Heart left ventricle (tissue), 13 donors: ENCODE data around the gene HDLBP.

ENCODE experiments used
- POLR2A ChIP-seq, 2 donors: fragments of 450-650 bp; IDR thresholded peaks; one replicate each; pipeline ENCODE4 v1.6.1; 2017; ENCODE audit warnings: antibody characterized with exemption in 2 of 2, mild to moderate bottlenecking in 2 of 2, moderate library complexity in 2 of 2
- TF ChIP-seq, protein P1 (sequence below), 12 donors: fragments of 200-600 bp; sonication (generic) in 4 of 12; IDR thresholded peaks; one replicate each; pipeline versions ENCODE4 v1.5.0 to v1.8.0; 2018 to 2022; ENCODE audit warnings: antibody characterized with exemption in 12 of 12, mild to moderate bottlenecking in 5 of 12
- donor health status: ischemic (EF 13 %, LVEDD 7.1; RV severe dilation, severe dysfunction).
- donor health status: DM: no; HTN: yes; CAD: no.
- donor health status: DM: no; HTN: no; CAD: no.
- donor health status: ischemic (EF 25% LVEDD 6.9; RV normal size, moderate dysfunction).
- donor health status: ischemic (EF 25% LVEDD 5.7; RV mildly dilated, moderate dysfunction).
- donor health status: ischemic (EF 35%, LVEDD 5.7; RV mildly dilated, moderate dysfunction).
- donor health status: nonischemic (EF 11% LVEDD 7.7; RV severe dilation, severe dysfunction).
- donor health status: DM: yes; HTN: yes; CAD: no.
- donor health status: PGD.
- donor health status: ischemic (EF 29% LVEDD 5.4; RV normal size, mild dysfunction).
- donor health status: nonischemic (EF 23%, LVEDD 6.1; RV moderate dilation, normal function).

DNA sequence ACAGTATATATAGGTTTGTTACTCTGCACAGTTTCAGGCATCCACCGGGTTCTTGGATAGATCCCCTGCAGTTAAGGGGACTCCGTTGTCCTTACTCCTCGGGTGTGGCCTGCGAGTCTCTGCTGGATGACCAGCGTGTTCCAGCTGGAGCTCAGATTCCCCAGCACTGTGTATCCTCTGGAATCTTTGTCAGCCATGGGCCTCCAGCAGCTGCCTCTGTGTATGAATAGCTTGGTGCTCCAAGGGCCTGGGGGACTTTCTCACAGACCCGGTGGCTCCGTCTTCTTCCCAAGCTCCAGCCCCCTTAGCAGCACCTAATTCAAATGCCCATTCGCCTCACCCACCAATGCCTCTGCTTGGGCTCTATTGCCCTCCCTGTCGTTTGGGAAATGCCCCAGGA is 120.7 kb downstream of the HDLBP start:
- TF ChIP-seq, protein P1, sequence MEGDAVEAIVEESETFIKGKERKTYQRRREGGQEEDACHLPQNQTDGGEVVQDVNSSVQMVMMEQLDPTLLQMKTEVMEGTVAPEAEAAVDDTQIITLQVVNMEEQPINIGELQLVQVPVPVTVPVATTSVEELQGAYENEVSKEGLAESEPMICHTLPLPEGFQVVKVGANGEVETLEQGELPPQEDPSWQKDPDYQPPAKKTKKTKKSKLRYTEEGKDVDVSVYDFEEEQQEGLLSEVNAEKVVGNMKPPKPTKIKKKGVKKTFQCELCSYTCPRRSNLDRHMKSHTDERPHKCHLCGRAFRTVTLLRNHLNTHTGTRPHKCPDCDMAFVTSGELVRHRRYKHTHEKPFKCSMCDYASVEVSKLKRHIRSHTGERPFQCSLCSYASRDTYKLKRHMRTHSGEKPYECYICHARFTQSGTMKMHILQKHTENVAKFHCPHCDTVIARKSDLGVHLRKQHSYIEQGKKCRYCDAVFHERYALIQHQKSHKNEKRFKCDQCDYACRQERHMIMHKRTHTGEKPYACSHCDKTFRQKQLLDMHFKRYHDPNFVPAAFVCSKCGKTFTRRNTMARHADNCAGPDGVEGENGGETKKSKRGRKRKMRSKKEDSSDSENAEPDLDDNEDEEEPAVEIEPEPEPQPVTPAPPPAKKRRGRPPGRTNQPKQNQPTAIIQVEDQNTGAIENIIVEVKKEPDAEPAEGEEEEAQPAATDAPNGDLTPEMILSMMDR (IDR thresholded peaks at IDR 0.05), result no peak
- TF ChIP-seq POLR2A (IDR thresholded peaks at IDR 0.05), result no peak
